ENCODE measurements around the gene DTX3. TPM values are rescaled to one million over a fixed set of nuclear protein-coding genes. Genes with fewer than 3 reads are reported as not detected.

Gene DTX3
- total RNA-seq, 1 donor from 2014 or later = 18.3 TPM

- TF ChIP-seq CTCF (IDR thresholded peaks at IDR 0.05; ENCODE audit: insufficient read depth, low read depth, low read length) (no peak), EZH2 (IDR thresholded peaks at IDR 0.05; ENCODE audit: insufficient read depth, low read length) (no peak)
- DNase-seq (ENCODE audit: low read depth) (no peak), FAIRE-seq (no peak)
- Mint-ChIP-seq H3K36me3 (ENCODE audit: low read depth, unreplicated experiment) (peaks cover 25% of the 10 kb centered on the region), H3K4me1 (ENCODE audit: low read depth, unreplicated experiment) (peaks cover 8% of the 10 kb centered on the region), H3K27me3 (ENCODE audit: low read depth, unreplicated experiment) (peaks cover 11% of the 10 kb centered on the region), H3K4me3 (ENCODE audit: unreplicated experiment) (no peak overlapping the region), H3K9me3 (ENCODE audit: unreplicated experiment) (peaks cover 2% of the 10 kb centered on the region), H3K27ac (ENCODE audit: unreplicated experiment) (no peak overlapping the region)
- Histone ChIP-seq H2AFZ (ENCODE audit: low read depth, low read length) (no peak overlapping the region), H3K4me2 (ENCODE audit: low read length) (no peak overlapping the region), H3K4me1 (ENCODE audit: insufficient read depth, low read length) (no peaks in the 10 kb centered on the region), H3K79me2 (ENCODE audit: insufficient read depth, low read length) (no peaks in the 10 kb centered on the region), H3K27me3 (ENCODE audit: insufficient read depth, low read length) (no peaks in the 10 kb centered on the region), H4K20me1 (ENCODE audit: insufficient read depth, low read length) (no peaks in the 10 kb centered on the region), H3K9me3 (ENCODE audit: insufficient read depth, low read depth, low read length) (no peaks in the 10 kb centered on the region), H3K36me3 (ENCODE audit: insufficient read depth, low read length) (no peaks in the 10 kb centered on the region), H3K4me3 (ENCODE audit: insufficient read depth, low read depth, low read length) (no peak overlapping the region), H3K9ac (ENCODE audit: low read length) (no peak overlapping the region), H3K27ac (ENCODE audit: low read depth, low read length) (no peak overlapping the region)
Observed at GRCh38 chr12:57582440-57582839, 22.2 kb upstream of the DTX3 start.

GRCh38 chr12:57583008-57583831 is 21.4 kb upstream of the DTX3 start:
- H3K27ac ChIP-seq (ENCODE audit: low read depth, low read length) = no peak overlapping the region
- H3K79me2 ChIP-seq (ENCODE audit: insufficient read depth, low read length) = no peaks in the 10 kb centered on the region
- no peak overlapping the region for H3K9ac ChIP-seq (ENCODE audit: low read length)
- H3K4me1 ChIP-seq (ENCODE audit: insufficient read depth, low read length) = no peaks in the 10 kb centered on the region
- DNase-seq (ENCODE audit: low read depth) (peak; percentile 51), FAIRE-seq (no peak)
- peaks cover 22% of the 10 kb centered on the region for H3K36me3 Mint-ChIP-seq (ENCODE audit: low read depth, unreplicated experiment)
- H3K9me3 Mint-ChIP-seq (ENCODE audit: unreplicated experiment) = peaks cover 2% of the 10 kb centered on the region
- H3K4me3 ChIP-seq (ENCODE audit: insufficient read depth, low read depth, low read length) = no peak overlapping the region
- no peaks in the 10 kb centered on the region for H3K36me3 ChIP-seq (ENCODE audit: insufficient read depth, low read length)
- H3K27me3 Mint-ChIP-seq (ENCODE audit: low read depth, unreplicated experiment) = peaks cover 11% of the 10 kb centered on the region
- no peak overlapping the region for H2AFZ ChIP-seq (ENCODE audit: low read depth, low read length)
- no peaks in the 10 kb centered on the region for H4K20me1 ChIP-seq (ENCODE audit: insufficient read depth, low read length)
- H3K4me1 Mint-ChIP-seq (ENCODE audit: low read depth, unreplicated experiment) = peaks cover 8% of the 10 kb centered on the region
- H3K27me3 ChIP-seq (ENCODE audit: insufficient read depth, low read length) = no peaks in the 10 kb centered on the region
- H3K4me3 Mint-ChIP-seq (ENCODE audit: unreplicated experiment) = peak overlapping the region; percentile 50
- no peak overlapping the region for H3K4me2 ChIP-seq (ENCODE audit: low read length)
- H3K27ac Mint-ChIP-seq (ENCODE audit: unreplicated experiment) = no peak overlapping the region
- TF ChIP-seq EZH2 (IDR thresholded peaks at IDR 0.05; ENCODE audit: insufficient read depth, low read length) = no peak
- peak; percentile 92 for TF ChIP-seq CTCF (IDR thresholded peaks at IDR 0.05; ENCODE audit: insufficient read depth, low read depth, low read length)
- no peaks in the 10 kb centered on the region for H3K9me3 ChIP-seq (ENCODE audit: insufficient read depth, low read depth, low read length)

GRCh38 chr12:57584050-57584449 is 20.6 kb upstream of the DTX3 start:
- Histone ChIP-seq H3K4me2 (ENCODE audit: low read length) (no peak overlapping the region), H4K20me1 (ENCODE audit: insufficient read depth, low read length) (no peaks in the 10 kb centered on the region), H3K27me3 (ENCODE audit: insufficient read depth, low read length) (no peaks in the 10 kb centered on the region), H3K79me2 (ENCODE audit: insufficient read depth, low read length) (no peaks in the 10 kb centered on the region), H2AFZ (ENCODE audit: low read depth, low read length) (no peak overlapping the region), H3K4me3 (ENCODE audit: insufficient read depth, low read depth, low read length) (no peak overlapping the region), H3K4me1 (ENCODE audit: insufficient read depth, low read length) (no peaks in the 10 kb centered on the region), H3K27ac (ENCODE audit: low read depth, low read length) (no peak overlapping the region), H3K9ac (ENCODE audit: low read length) (no peak overlapping the region), H3K9me3 (ENCODE audit: insufficient read depth, low read depth, low read length) (no peaks in the 10 kb centered on the region), H3K36me3 (ENCODE audit: insufficient read depth, low read length) (no peaks in the 10 kb centered on the region)
- FAIRE-seq (no peak), DNase-seq (ENCODE audit: low read depth) (no peak)
- H3K27me3 Mint-ChIP-seq (ENCODE audit: low read depth, unreplicated experiment) = peaks cover 11% of the 10 kb centered on the region
- no peak overlapping the region for H3K27ac Mint-ChIP-seq (ENCODE audit: unreplicated experiment)
- H3K4me1 Mint-ChIP-seq (ENCODE audit: low read depth, unreplicated experiment) = peaks cover 7% of the 10 kb centered on the region
- H3K36me3 Mint-ChIP-seq (ENCODE audit: low read depth, unreplicated experiment) = peaks cover 18% of the 10 kb centered on the region
- H3K4me3 Mint-ChIP-seq (ENCODE audit: unreplicated experiment) = no peak overlapping the region
- no peak for TF ChIP-seq EZH2 (IDR thresholded peaks at IDR 0.05; ENCODE audit: insufficient read depth, low read length)
- no peak for TF ChIP-seq CTCF (IDR thresholded peaks at IDR 0.05; ENCODE audit: insufficient read depth, low read depth, low read length)
- peaks cover 2% of the 10 kb centered on the region for H3K9me3 Mint-ChIP-seq (ENCODE audit: unreplicated experiment)
